ENCODE results near the gene GNG13.
"Not testable (repeated sequence)": the region's sequence is repeated elsewhere in the genome, so short reads cannot be mapped to it uniquely, and the experiment has no call there.

DNA sequence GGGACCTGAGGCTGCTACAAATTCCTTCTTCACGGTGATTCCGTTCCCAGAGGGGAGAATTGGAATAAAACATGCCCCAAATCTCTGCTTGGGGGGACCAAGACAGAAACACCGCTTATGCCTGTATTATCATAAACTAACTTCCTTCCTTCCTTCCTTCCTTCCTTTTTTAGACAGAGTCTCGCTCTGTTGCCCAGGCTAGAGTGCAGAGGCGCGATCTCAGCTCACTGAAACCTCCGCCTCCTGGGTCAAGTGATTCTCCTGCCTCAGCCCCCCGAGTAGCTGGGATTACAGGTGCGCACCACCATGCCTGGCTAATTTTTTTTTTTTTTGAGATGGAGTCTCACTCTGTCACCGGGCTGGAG, 19.5 kb upstream of the GNG13 start:
- TF ChIP-seq EZH2phosphoT487 (IDR thresholded peaks at IDR 0.05; ENCODE audit: insufficient read depth, low read depth); EZH2 (IDR thresholded peaks at IDR 0.05; ENCODE audit: insufficient read depth, poor library complexity, severe bottlenecking): not testable (repeated sequence)
